Pancreas (tissue), 10 donors: ENCODE results near the gene MLEC. TPM values are rescaled to one million over a fixed set of nuclear protein-coding genes. Genes with fewer than 3 reads are reported as not detected.

Source experiments
- ATAC-seq, 4 donors: fragments of 200-7000 bp; cut with Tn5 transposase; one replicate each; pipeline versions ENCODE4 v1.8.0 to v1.9.1; 2020; ENCODE audit warnings: mild to moderate bottlenecking in 4 of 4, moderate library complexity in 4 of 4
- DNase-seq, 6 donors: peaks; one replicate each; pipeline ENCODE4 v3.0.0-alpha.2; 2020
- FAIRE-seq: peaks from 2 replicates; lab custom pipeline; 2012; peaks lifted over from hg19 to GRCh38; lab: Jason Lieb, UNC
- H3K27ac ChIP-seq, 4 donors: fragments of 200-600 bp; sonication (generic); 1 replicate in 3 of 4; 2 replicates in 1 of 4; pipeline versions ENCODE4 v1.5.0 to v1.8.0; 2020
- H3K27me3 ChIP-seq, 4 donors: fragments of 200-600 bp; one replicate each; pipeline ENCODE4 v1.8.0; 2021
- H3K36me3 ChIP-seq, 3 donors: fragments of 200-600 bp; sonication (generic) in 1 of 3; one replicate each; pipeline versions ENCODE4 v1.5.0 to v1.8.0; 2020 to 2021
- H3K4me1 ChIP-seq, 3 donors: fragments of 200-600 bp; one replicate each; pipeline ENCODE4 v1.8.0; 2021
- H3K4me3 ChIP-seq, 4 donors: fragments of 200-600 bp; sonication (generic) in 2 of 4; one replicate each; pipeline versions ENCODE4 v1.5.0 to v1.8.0; 2020 to 2021
- H3K9me3 ChIP-seq, 4 donors: fragments of 200-600 bp; one replicate each; pipeline ENCODE4 v1.8.0; 2021
- CTCF ChIP-seq, 4 donors: fragments of 200-600 bp; sonication (generic) in 3 of 4; IDR thresholded peaks; one replicate each; pipeline versions ENCODE4 v1.5.0 to v1.8.0; 2021; ENCODE audit warnings: antibody characterized with exemption in 4 of 4
- WGBS, 2 donors: extraction: QIAGEN DNeasy Blood & Tissue Kit; methylation state at CpG; one replicate each; pipeline ENCODE4 v1.1.7; 2013; 5-methylcytosine and 5-hydroxymethylcytosine counted together
- intact Hi-C, 3 donors: fragments of 100-400 bp; cut with DNase I; formaldehyde crosslinking; loops; one replicate each; pipeline versions ENCODE4 v1.11.1 to v1.14.2; 2022
- polyA plus RNA-seq, 2 donors: library from polyadenylated mRNA; stranded (reverse); fragments of 200-250 nt; gene quantifications; one replicate each; pipeline ENCODE4 v1.2.3, GENCODE V29; 2013
- total RNA-seq, 6 donors: library from RNA; stranded (reverse); fragmentation: NEBNext Ultra II Directional in 4 of 6; extraction: Animal tissue kit (Norgen Biotek cat#: 25700) in 4 of 6; gene quantifications; one replicate each; pipeline versions ENCODE4 v1.2.1 to v1.2.4, GENCODE V29; 2021 to 2023
- donor health status: healthy with polysubstance abuse.
- donor health status: DM: no; HTN: no; CAD: no; lungs with moderate emphysema.
- donor health status: DM: no; HTN: no; CAD: no.
- donor health status: control.
- donor health status: control.
- donor health status: Bipolar disorder and iron deficiency.
- donor health status: DM: yes; HTN: yes; CAD: no.
- donor health status: DM: no; HTN: no; CAD: no.
- donor health status: DM: no; HTN: no; CAD: no.
- donor health status: DM: yes; HTN: yes; CAD: no.

MLEC gene
- total and polyA plus RNA-seq, 8 donors = 25.8 to 124 (median 91.5) TPM

GRCh38 chr12:120677765-120678473 lies 9.0 kb upstream of the MLEC start:
- ATAC-seq (peak in 1 of 4 donors; percentile 44), DNase-seq (no peak), FAIRE-seq (no peak)
- TF ChIP-seq CTCF (IDR thresholded peaks at IDR 0.05) = no peak
- intact Hi-C loops = no loop called here
- no peak overlapping the region for H3K27ac ChIP-seq
- 54 to 59% methylated on average over 7 of the region's 7 CpGs for WGBS, 2 donors
- no peaks in the 10 kb centered on the region for H3K27me3 ChIP-seq
- no peaks in the 10 kb centered on the region for H3K4me1 ChIP-seq
- no peak overlapping the region for H3K4me3 ChIP-seq
- no peaks in the 10 kb centered on the region for H3K9me3 ChIP-seq
- no peaks in the 10 kb centered on the region for H3K36me3 ChIP-seq

- intact Hi-C loops = no loop called here
- no peak for ATAC-seq
- Histone ChIP-seq H3K36me3 (no peaks in the 10 kb centered on the region), H3K27me3 (no peaks in the 10 kb centered on the region), H3K9me3 (no peaks in the 10 kb centered on the region), H3K27ac (no peak overlapping the region), H3K4me3 (no peak overlapping the region), H3K4me1 (no peaks in the 10 kb centered on the region)
- FAIRE-seq = no peak
- 75 to 77% methylated on average over 8 of the region's 8 CpGs for WGBS, 2 donors
- DNase-seq = no peak
- TF ChIP-seq CTCF (IDR thresholded peaks at IDR 0.05) = no peak
Observed at GRCh38 chr12:120678572-120678971, 8.4 kb upstream of the MLEC start.

GRCh38 chr12:120680165-120680738 lies 6.7 kb upstream of the MLEC start:
- Histone ChIP-seq H3K36me3 (no peaks in the 10 kb centered on the region), H3K27ac (no peak overlapping the region), H3K27me3 (no peaks in the 10 kb centered on the region), H3K4me3 (no peak overlapping the region), H3K9me3 (no peaks in the 10 kb centered on the region), H3K4me1 (no peaks in the 10 kb centered on the region)
- ATAC-seq = no peak
- intact Hi-C loops = no loop called here
- 67% methylated on average over 5 of the region's 5 CpGs for WGBS, 2 donors
- no peak for TF ChIP-seq CTCF (IDR thresholded peaks at IDR 0.05)
- no peak for DNase-seq
- FAIRE-seq = no peak

GRCh38 chr12:120684523-120684932 lies 2.4 kb upstream of the MLEC start:
- no peak for TF ChIP-seq CTCF (IDR thresholded peaks at IDR 0.05)
- H3K4me1 ChIP-seq = peaks cover 0 to 4% (median under 1%) of the 10 kb centered on the region in 3 donors
- H3K27ac ChIP-seq = no peak overlapping the region
- H3K36me3 ChIP-seq = no peaks in the 10 kb centered on the region
- intact Hi-C loops = no loop called here
- no peaks in the 10 kb centered on the region for H3K9me3 ChIP-seq
- no peaks in the 10 kb centered on the region for H3K27me3 ChIP-seq
- FAIRE-seq (no peak), ATAC-seq (no peak), DNase-seq (no peak)
- H3K4me3 ChIP-seq = no peak overlapping the region
- WGBS, 2 donors = 79 to 82% methylated on average over 8 of the region's 8 CpGs

- Histone ChIP-seq H3K27ac (no peak overlapping the region), H3K27me3 (no peaks in the 10 kb centered on the region), H3K4me3 (no peak overlapping the region), H3K4me1 (peaks cover 5 to 14% (median 11%) of the 10 kb centered on the region in 3 donors), H3K9me3 (no peaks in the 10 kb centered on the region), H3K36me3 (no peaks in the 10 kb centered on the region)
- ATAC-seq = no peak
- FAIRE-seq = no peak
- no peak for TF ChIP-seq CTCF (IDR thresholded peaks at IDR 0.05)
- no peak for DNase-seq
- intact Hi-C loops = no loop called here
- whole genome bisulfite sequencing, 2 donors = 65 to 79% methylated on average over 3 of the region's 3 CpGs
Observed at GRCh38 chr12:120685522-120685921, 1.4 kb upstream of the MLEC start.
